ENCODE data around the gene CPNE5. TPM values are rescaled to one million over a fixed set of nuclear protein-coding genes. Genes with fewer than 3 reads are reported as not detected.
"Not testable (repeated sequence)": the region's sequence is repeated elsewhere in the genome, so short reads cannot be mapped to it uniquely, and the experiment has no call there.

CPNE5 gene
- total and polyA plus RNA-seq, 8 donors: 1.2 to 7.3 (median 6.4) TPM

- intact Hi-C loops (cut with DNase I): no loop called here
- no peak for ATAC-seq
- Histone ChIP-seq H3K9me3 (no peaks in the 10 kb centered on the region), H3K4me1 (no peaks in the 10 kb centered on the region), H3K36me3 (no peaks in the 10 kb centered on the region), H3K27ac (no peak overlapping the region), H3K27me3 (no peaks in the 10 kb centered on the region), H3K4me3 (no peak overlapping the region)
- DNase-seq: no peak
- TF ChIP-seq, protein P1, sequence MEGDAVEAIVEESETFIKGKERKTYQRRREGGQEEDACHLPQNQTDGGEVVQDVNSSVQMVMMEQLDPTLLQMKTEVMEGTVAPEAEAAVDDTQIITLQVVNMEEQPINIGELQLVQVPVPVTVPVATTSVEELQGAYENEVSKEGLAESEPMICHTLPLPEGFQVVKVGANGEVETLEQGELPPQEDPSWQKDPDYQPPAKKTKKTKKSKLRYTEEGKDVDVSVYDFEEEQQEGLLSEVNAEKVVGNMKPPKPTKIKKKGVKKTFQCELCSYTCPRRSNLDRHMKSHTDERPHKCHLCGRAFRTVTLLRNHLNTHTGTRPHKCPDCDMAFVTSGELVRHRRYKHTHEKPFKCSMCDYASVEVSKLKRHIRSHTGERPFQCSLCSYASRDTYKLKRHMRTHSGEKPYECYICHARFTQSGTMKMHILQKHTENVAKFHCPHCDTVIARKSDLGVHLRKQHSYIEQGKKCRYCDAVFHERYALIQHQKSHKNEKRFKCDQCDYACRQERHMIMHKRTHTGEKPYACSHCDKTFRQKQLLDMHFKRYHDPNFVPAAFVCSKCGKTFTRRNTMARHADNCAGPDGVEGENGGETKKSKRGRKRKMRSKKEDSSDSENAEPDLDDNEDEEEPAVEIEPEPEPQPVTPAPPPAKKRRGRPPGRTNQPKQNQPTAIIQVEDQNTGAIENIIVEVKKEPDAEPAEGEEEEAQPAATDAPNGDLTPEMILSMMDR (IDR thresholded peaks at IDR 0.05): no peak
Measured at GRCh38 chr6:36814249-36814648, 25.0 kb downstream of the CPNE5 start.

DNA sequence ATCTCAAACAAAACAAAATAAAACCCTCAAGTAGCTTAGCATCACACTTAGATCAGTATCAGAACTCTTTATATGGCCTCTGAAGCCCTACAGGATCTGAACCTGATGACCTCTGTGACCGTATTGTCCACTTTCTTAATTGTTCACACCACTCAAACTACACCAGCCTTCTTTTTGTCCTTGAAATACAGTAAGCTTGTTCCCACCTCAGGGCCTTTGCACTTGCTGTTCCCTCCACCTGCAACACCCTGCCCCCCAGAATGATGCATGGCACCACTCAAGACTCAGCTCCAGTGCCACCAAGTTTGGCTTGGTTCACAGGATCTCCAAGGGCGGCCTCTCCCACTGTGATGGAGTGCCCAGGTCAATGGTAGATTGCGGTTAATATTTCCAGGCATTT lies 25.7 kb downstream of the CPNE5 start:
- Histone ChIP-seq H3K36me3 (no peaks in the 10 kb centered on the region), H3K9me3 (no peaks in the 10 kb centered on the region), H3K4me3 (no peak overlapping the region), H3K4me1 (no peaks in the 10 kb centered on the region), H3K27me3 (no peaks in the 10 kb centered on the region), H3K27ac (no peak overlapping the region)
- TF ChIP-seq, protein P1 (IDR thresholded peaks at IDR 0.05): no peak
- DNase-seq (no peak), ATAC-seq (no peak)
- intact Hi-C loops (cut with DNase I): no loop called here

- H3K27me3 ChIP-seq; ATAC-seq; DNase-seq; H3K4me1 ChIP-seq; H3K36me3 ChIP-seq; H3K4me3 ChIP-seq; intact Hi-C loops (cut with DNase I); H3K9me3 ChIP-seq; H3K27ac ChIP-seq: not testable (repeated sequence)
Measured at GRCh38 chr6:36813047-36813446, 26.2 kb downstream of the CPNE5 start.

DNA sequence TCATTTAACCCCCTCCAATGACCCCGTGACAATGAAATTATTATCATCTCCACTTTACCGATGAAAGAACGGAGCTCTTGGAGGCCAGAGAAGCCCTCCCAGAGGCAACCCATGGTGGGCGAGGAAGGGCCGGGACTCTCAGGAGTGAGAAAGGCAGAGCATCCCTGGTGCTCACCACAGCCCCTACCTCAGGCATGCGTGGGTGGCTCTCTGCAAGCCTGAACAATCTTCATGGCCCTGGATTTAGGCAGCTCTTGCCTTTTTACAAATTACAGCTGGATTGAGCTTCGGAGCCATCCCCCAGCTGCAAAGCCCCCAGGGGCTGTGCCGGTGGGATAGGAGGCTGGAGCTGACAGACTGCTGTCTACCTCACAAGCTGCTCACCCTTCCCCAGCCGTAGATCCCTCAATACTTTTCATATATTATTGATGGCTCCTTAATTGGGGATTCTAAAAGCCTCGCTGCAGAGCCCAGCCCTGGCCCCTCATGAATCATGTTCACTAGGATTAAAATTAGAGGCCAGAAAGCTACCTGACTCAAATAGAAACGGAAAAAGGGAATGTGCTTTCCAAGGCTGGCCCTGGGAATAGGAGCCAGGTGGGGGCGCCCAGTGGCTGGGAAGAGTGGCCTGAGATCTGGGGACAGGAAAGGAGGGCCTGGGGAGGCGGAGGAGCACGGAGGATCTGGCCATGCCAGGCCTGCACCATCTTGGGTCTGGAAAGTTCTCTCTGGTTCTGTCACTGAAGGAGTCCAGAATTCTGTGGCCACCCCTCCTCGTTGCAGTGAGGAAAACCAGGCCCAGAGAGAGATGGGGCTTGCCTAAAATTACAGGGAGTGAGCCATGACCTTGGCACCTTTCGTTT lies 29.1 kb downstream of the CPNE5 start:
- DNase-seq (no peak), ATAC-seq (no peak)
- Histone ChIP-seq H3K36me3 (no peaks in the 10 kb centered on the region), H3K9me3 (no peaks in the 10 kb centered on the region), H3K27ac (no peak overlapping the region), H3K4me3 (no peak overlapping the region), H3K27me3 (peaks cover 0 to 5% of the 10 kb centered on the region in 2 donors), H3K4me1 (no peaks in the 10 kb centered on the region)
- intact Hi-C loops (cut with DNase I): no loop called here
- TF ChIP-seq, protein P1 (IDR thresholded peaks at IDR 0.05): no peak

DNA sequence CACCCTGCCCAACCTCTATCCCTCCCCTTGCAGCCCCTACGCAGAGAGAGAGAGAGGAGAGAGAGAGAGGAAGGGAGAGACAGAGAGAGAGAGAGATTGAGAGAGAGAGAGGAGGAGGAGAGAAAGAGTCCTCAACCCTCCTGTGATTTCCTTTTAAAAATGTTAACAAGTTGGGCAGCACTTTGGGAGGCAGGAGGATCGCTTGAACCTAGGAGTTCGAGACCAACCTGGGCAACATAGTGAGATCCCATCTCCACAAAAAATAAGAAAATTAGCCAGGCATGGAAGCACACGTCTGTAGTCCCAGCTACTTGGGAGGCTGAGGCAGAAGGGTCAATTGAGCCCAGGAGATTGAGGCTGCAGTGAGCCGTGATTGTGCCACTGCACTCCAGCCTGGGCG lies 30.1 kb downstream of the CPNE5 start:
- H3K9me3 ChIP-seq: no peaks in the 10 kb centered on the region
- DNase-seq (no peak), ATAC-seq (no peak)
- intact Hi-C loops (cut with DNase I): no loop called here
- H3K27ac ChIP-seq: no peak overlapping the region
- H3K27me3 ChIP-seq: peaks cover 0 to 8% of the 10 kb centered on the region in 2 donors
- TF ChIP-seq, protein P1 (IDR thresholded peaks at IDR 0.05): no peak
- H3K4me1 ChIP-seq: no peaks in the 10 kb centered on the region
- H3K4me3 ChIP-seq: no peak overlapping the region
- no peaks in the 10 kb centered on the region for H3K36me3 ChIP-seq

All from left lung (tissue), 10 donors.